Thyroid gland (tissue), 4 donors: ENCODE data around the gene ANTXR1.

Experiments
- POLR2A ChIP-seq, 2 donors: fragments of 450-650 bp; IDR thresholded peaks; one replicate each; pipeline ENCODE4 v1.6.1; 2017; ENCODE audit warnings: antibody characterized with exemption in 2 of 2, mild to moderate bottlenecking in 2 of 2, moderate library complexity in 1 of 2
- TF ChIP-seq, protein P1 (sequence below), 6 experiments: fragments of 200-600 bp in 3 of 6; fragments of 450-650 bp in 3 of 6; sonication (generic) in 3 of 6; IDR thresholded peaks; one replicate each; pipeline ENCODE4 v1.5.1; 2016 to 2019; ENCODE audit warnings: antibody characterized with exemption in 6 of 6, mild to moderate bottlenecking in 2 of 6, inconsistent platforms in 1 of 6, moderate library complexity in 1 of 6

GRCh38 chr2:69166812-69167468 lies 154.0 kb downstream of the ANTXR1 start:
- TF ChIP-seq, protein P1, sequence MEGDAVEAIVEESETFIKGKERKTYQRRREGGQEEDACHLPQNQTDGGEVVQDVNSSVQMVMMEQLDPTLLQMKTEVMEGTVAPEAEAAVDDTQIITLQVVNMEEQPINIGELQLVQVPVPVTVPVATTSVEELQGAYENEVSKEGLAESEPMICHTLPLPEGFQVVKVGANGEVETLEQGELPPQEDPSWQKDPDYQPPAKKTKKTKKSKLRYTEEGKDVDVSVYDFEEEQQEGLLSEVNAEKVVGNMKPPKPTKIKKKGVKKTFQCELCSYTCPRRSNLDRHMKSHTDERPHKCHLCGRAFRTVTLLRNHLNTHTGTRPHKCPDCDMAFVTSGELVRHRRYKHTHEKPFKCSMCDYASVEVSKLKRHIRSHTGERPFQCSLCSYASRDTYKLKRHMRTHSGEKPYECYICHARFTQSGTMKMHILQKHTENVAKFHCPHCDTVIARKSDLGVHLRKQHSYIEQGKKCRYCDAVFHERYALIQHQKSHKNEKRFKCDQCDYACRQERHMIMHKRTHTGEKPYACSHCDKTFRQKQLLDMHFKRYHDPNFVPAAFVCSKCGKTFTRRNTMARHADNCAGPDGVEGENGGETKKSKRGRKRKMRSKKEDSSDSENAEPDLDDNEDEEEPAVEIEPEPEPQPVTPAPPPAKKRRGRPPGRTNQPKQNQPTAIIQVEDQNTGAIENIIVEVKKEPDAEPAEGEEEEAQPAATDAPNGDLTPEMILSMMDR (IDR thresholded peaks at IDR 0.05) = no peak
- TF ChIP-seq POLR2A (IDR thresholded peaks at IDR 0.05) = no peak
